ENCODE measurements around the gene CHRNA9.

The CHRNA9 gene

GRCh38 chr4:40340030-40340429 lies 4.9 kb downstream of the CHRNA9 start:
- no peak for DNase-seq (ENCODE audit: low read depth in 2 of 2)

- DNase-seq (ENCODE audit: low read depth in 2 of 2): no peak
Measured at GRCh38 chr4:40347472-40347871, 12.3 kb downstream of the CHRNA9 start.

GRCh38 chr4:40348000-40348399 lies 12.9 kb downstream of the CHRNA9 start:
- DNase-seq (ENCODE audit: low read depth in 2 of 2): no peak

GRCh38 chr4:40349561-40350198 lies 14.5 kb downstream of the CHRNA9 start:
- DNase-seq (ENCODE audit: low read depth in 2 of 2): no peak

GRCh38 chr4:40350627-40351227 lies 15.6 kb downstream of the CHRNA9 start:
- no peak for DNase-seq (ENCODE audit: low read depth in 2 of 2)

- no peak for DNase-seq (ENCODE audit: low read depth in 2 of 2)
Measured at GRCh38 chr4:40354158-40354557, 19.0 kb downstream of the CHRNA9 start.

- no peak for DNase-seq (ENCODE audit: low read depth in 2 of 2)
Measured at GRCh38 chr4:40355131-40355530, 20.0 kb downstream of the CHRNA9 start.

GRCh38 chr4:40357738-40358137 lies 22.6 kb downstream of the CHRNA9 start:
- DNase-seq (ENCODE audit: low read depth in 2 of 2): no peak

GRCh38 chr4:40361338-40361737 lies 26.2 kb downstream of the CHRNA9 start:
- no peak for DNase-seq (ENCODE audit: low read depth in 2 of 2)

- DNase-seq (ENCODE audit: low read depth in 2 of 2): no peak
Measured at GRCh38 chr4:40363382-40363920, 28.3 kb downstream of the CHRNA9 start.

- no peak for DNase-seq (ENCODE audit: low read depth in 2 of 2)
Measured at GRCh38 chr4:40363945-40364344, 28.8 kb downstream of the CHRNA9 start.

- DNase-seq (ENCODE audit: low read depth in 2 of 2): no peak
Measured at GRCh38 chr4:40365766-40366165, 30.6 kb downstream of the CHRNA9 start.

GRCh38 chr4:40367451-40367850 lies 32.3 kb downstream of the CHRNA9 start:
- no peak for DNase-seq (ENCODE audit: low read depth in 2 of 2)

GRCh38 chr4:40369437-40370274 lies 34.5 kb downstream of the CHRNA9 start:
- no peak for DNase-seq (ENCODE audit: low read depth in 2 of 2)

GRCh38 chr4:40372651-40373050 lies 37.5 kb downstream of the CHRNA9 start:
- no peak for DNase-seq (ENCODE audit: low read depth in 2 of 2)

- no peak for DNase-seq (ENCODE audit: low read depth in 2 of 2)
Measured at GRCh38 chr4:40373636-40374035, 38.5 kb downstream of the CHRNA9 start.

- no peak for DNase-seq (ENCODE audit: low read depth in 2 of 2)
Measured at GRCh38 chr4:40375095-40375494, 40.0 kb downstream of the CHRNA9 start.

GRCh38 chr4:40375620-40376019 lies 40.5 kb downstream of the CHRNA9 start:
- no peak for DNase-seq (ENCODE audit: low read depth in 2 of 2)

GRCh38 chr4:40377512-40378365 lies 42.6 kb downstream of the CHRNA9 start:
- DNase-seq (ENCODE audit: low read depth in 2 of 2): no peak

GRCh38 chr4:40378619-40379018 lies 43.5 kb downstream of the CHRNA9 start:
- no peak for DNase-seq (ENCODE audit: low read depth in 2 of 2)

GRCh38 chr4:40379248-40379647 lies 44.1 kb downstream of the CHRNA9 start:
- DNase-seq (ENCODE audit: low read depth in 2 of 2): no peak

- no peak for DNase-seq (ENCODE audit: low read depth in 2 of 2)
Measured at GRCh38 chr4:40380647-40381046, 45.5 kb downstream of the CHRNA9 start.
